B cell (primary cell): Measurements from ENCODE around the gene ASB9.
"Not testable (repeated sequence)": the region's sequence is repeated elsewhere in the genome, so short reads cannot be mapped to it uniquely, and the experiment has no call there.

Experiments
- CTCF ChIP-seq: fragments of 200-600 bp; IDR thresholded peaks from one replicate; pipeline ENCODE4 v1.8.0; 2022; ENCODE audit warnings: antibody characterized with exemption, mild to moderate bottlenecking
- EZH2 ChIP-seq: IDR thresholded peaks from 2 replicates; pipeline ENCODE4 v1.6.1; 2012; ENCODE audit warnings: borderline replicate concordance, low read depth, mild to moderate bottlenecking, moderate library complexity, low read length; ENCODE audit not compliant: insufficient read depth, poor library complexity, severe bottlenecking

GRCh38 chrX:15305899-15306298, 36.0 kb upstream of the ASB9 start:
- TF ChIP-seq CTCF, EZH2: not testable (repeated sequence)
